ENCODE data around the gene SNED1. TPM values are rescaled to one million over a fixed set of nuclear protein-coding genes. Genes with fewer than 3 reads are reported as not detected.

Gene SNED1
- total RNA-seq, 4 donors from 2014 or later, result 16.4 to 56.2 (median 43.5) TPM

DNA sequence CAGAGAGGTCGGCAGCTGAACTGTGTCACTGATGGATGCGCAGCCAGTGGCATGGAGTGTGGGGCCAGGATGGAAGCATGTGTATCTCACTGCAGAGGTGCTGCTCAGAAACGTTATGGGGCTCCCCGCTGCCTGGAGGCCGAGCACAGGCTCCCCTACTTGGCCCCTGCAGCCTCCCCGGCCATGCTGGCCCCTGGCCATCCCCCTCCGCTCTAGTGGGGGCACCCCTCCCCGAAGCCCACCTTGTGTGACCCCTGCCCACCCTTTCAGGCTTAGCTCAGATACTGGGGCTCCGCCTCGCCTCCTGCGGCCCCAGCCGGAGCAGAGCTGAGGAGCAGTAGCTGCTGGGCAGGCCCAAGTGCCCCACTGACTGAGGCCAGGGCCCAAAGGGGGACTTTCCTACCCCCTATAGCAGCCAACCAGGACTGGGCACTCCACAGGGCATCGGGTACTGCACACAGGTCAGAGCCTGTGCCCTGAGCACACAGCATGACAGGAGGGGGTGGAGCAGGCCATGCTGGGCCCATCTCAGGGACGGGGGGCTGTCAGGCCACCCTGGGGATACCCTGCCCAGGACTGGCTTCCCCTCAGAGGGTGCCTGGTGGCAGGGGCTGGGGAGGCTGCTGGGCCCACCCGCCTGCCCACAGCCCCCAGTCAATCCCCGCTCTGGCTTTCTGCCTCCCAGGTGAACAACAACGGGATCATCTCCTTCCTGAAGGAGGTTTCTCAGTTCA lies 31.3 kb downstream of the SNED1 start:
- Histone ChIP-seq H3K9me3 (peaks cover 0 to 7% (median 0%) of the 10 kb centered on the region in 3 donors), H3K27ac (no peak overlapping the region), H3K27me3 (no peaks in the 10 kb centered on the region), H3K36me3 (peaks cover 0 to 36% of the 10 kb centered on the region in 2 donors), H3K4me3 (no peak overlapping the region), H3K4me1 (no peaks in the 10 kb centered on the region)
- intact Hi-C loops (cut with DNase I; ENCODE audit: low total_unique reads) (no loop called here), in situ Hi-C loops (cut with MboI; ENCODE audit: low sequenced_read_pairs in 4 of 4) (no loop called here)
- ATAC-seq, result no peak
- no peak for DNase-seq
- no peak for TF ChIP-seq POLR2A (IDR thresholded peaks at IDR 0.05)
- TF ChIP-seq CTCF (IDR thresholded peaks at IDR 0.05 in 4 of 5, conservative IDR thresholded peaks at IDR 0.05 in 1 of 5), result no peak

GRCh38 chr2:241030333-241030680 lies 31.9 kb downstream of the SNED1 start:
- in situ Hi-C loops (cut with MboI; ENCODE audit: low sequenced_read_pairs in 4 of 4) (no loop called here), intact Hi-C loops (cut with DNase I; ENCODE audit: low total_unique reads) (no loop called here)
- no peak overlapping the region for H3K4me3 ChIP-seq
- ATAC-seq (no peak), DNase-seq (no peak)
- peaks cover 0 to 5% (median 0%) of the 10 kb centered on the region in 3 donors for H3K9me3 ChIP-seq
- H3K4me1 ChIP-seq, result no peaks in the 10 kb centered on the region
- no peak for TF ChIP-seq POLR2A (IDR thresholded peaks at IDR 0.05)
- TF ChIP-seq CTCF (IDR thresholded peaks at IDR 0.05 in 4 of 5, conservative IDR thresholded peaks at IDR 0.05 in 1 of 5), result no peak
- H3K36me3 ChIP-seq, result peaks cover 0 to 37% of the 10 kb centered on the region in 2 donors
- H3K27me3 ChIP-seq, result no peaks in the 10 kb centered on the region
- no peak overlapping the region for H3K27ac ChIP-seq

GRCh38 chr2:241030883-241031282 lies 32.5 kb downstream of the SNED1 start:
- no peak for TF ChIP-seq POLR2A (IDR thresholded peaks at IDR 0.05)
- TF ChIP-seq CTCF (IDR thresholded peaks at IDR 0.05 in 4 of 5, conservative IDR thresholded peaks at IDR 0.05 in 1 of 5), result no peak
- no peak for DNase-seq

GRCh38 chr2:241031436-241032165 lies 33.2 kb downstream of the SNED1 start:
- H3K4me3 ChIP-seq, result no peak overlapping the region
- TF ChIP-seq CTCF (IDR thresholded peaks at IDR 0.05 in 4 of 5, conservative IDR thresholded peaks at IDR 0.05 in 1 of 5) (no peak), POLR2A (IDR thresholded peaks at IDR 0.05) (no peak)
- intact Hi-C loops (cut with DNase I; ENCODE audit: low total_unique reads) (no loop called here), in situ Hi-C loops (cut with MboI; ENCODE audit: low sequenced_read_pairs in 4 of 4) (no loop called here)
- H3K4me1 ChIP-seq, result no peaks in the 10 kb centered on the region
- no peaks in the 10 kb centered on the region for H3K9me3 ChIP-seq
- DNase-seq, result no peak
- peaks cover 0 to 37% of the 10 kb centered on the region in 2 donors for H3K36me3 ChIP-seq
- ATAC-seq, result peak in 1 of 2 donors; percentile 40
- H3K27me3 ChIP-seq, result no peaks in the 10 kb centered on the region
- no peak overlapping the region for H3K27ac ChIP-seq

More at GRCh38 chr2:241030883-241031282, 32.5 kb downstream of the SNED1 start:
- Histone ChIP-seq H3K9me3 (no peaks in the 10 kb centered on the region), H3K4me1 (no peaks in the 10 kb centered on the region), H3K36me3 (peaks cover 0 to 37% of the 10 kb centered on the region in 2 donors), H3K27me3 (no peaks in the 10 kb centered on the region), H3K27ac (no peak overlapping the region), H3K4me3 (no peak overlapping the region)
- in situ Hi-C loops (cut with MboI; ENCODE audit: low sequenced_read_pairs in 4 of 4), result no loop called here
- ATAC-seq, result no peak
- intact Hi-C loops (cut with DNase I; ENCODE audit: low total_unique reads), result no loop called here

Data from gastrocnemius medialis (tissue), 4 donors.